ENCODE measurements around the gene ANTXR2.

Gene ANTXR2

GRCh38 chr4:80026100-80026499 is 46.9 kb downstream of the ANTXR2 start:
- no peaks in the 10 kb centered on the region for H3K4me1 ChIP-seq
- H3K27ac ChIP-seq, result no peak overlapping the region
- no peaks in the 10 kb centered on the region for H3K36me3 ChIP-seq (ENCODE audit: control insufficient read depth, insufficient read depth, low read length)
- no peak overlapping the region for H2AFZ ChIP-seq
- H3K9me3 ChIP-seq (ENCODE audit: control insufficient read depth, low read length), result no peaks in the 10 kb centered on the region
- H3K79me2 ChIP-seq, result no peaks in the 10 kb centered on the region
- H3K9ac ChIP-seq, result no peak overlapping the region
- H3K4me2 ChIP-seq (ENCODE audit: low read length), result no peak overlapping the region
- TF ChIP-seq CTCF (IDR thresholded peaks at IDR 0.05), result no peak
- no peaks in the 10 kb centered on the region for H3K27me3 ChIP-seq (ENCODE audit: control insufficient read depth, insufficient read depth, low read length)
- H3K4me3 ChIP-seq (ENCODE audit: low read depth, low read length), result no peak overlapping the region

GRCh38 chr4:80024335-80024734 is 48.7 kb downstream of the ANTXR2 start:
- Histone ChIP-seq H3K9me3 (ENCODE audit: control insufficient read depth, low read length) (no peaks in the 10 kb centered on the region), H2AFZ (no peak overlapping the region), H3K36me3 (ENCODE audit: control insufficient read depth, insufficient read depth, low read length) (no peaks in the 10 kb centered on the region), H3K27me3 (ENCODE audit: control insufficient read depth, insufficient read depth, low read length) (no peaks in the 10 kb centered on the region), H3K79me2 (no peaks in the 10 kb centered on the region), H3K4me3 (ENCODE audit: low read depth, low read length) (no peak overlapping the region), H3K4me1 (no peaks in the 10 kb centered on the region), H3K9ac (no peak overlapping the region), H3K27ac (no peak overlapping the region), H3K4me2 (ENCODE audit: low read length) (no peak overlapping the region)
- TF ChIP-seq CTCF (IDR thresholded peaks at IDR 0.05), result no peak

GRCh38 chr4:80022282-80022681 is 50.7 kb downstream of the ANTXR2 start:
- Histone ChIP-seq H2AFZ (no peak overlapping the region), H3K79me2 (no peaks in the 10 kb centered on the region), H3K4me2 (ENCODE audit: low read length) (no peak overlapping the region), H3K4me3 (ENCODE audit: low read depth, low read length) (no peak overlapping the region), H3K9ac (no peak overlapping the region), H3K4me1 (no peaks in the 10 kb centered on the region), H3K27me3 (ENCODE audit: control insufficient read depth, insufficient read depth, low read length) (no peaks in the 10 kb centered on the region), H3K9me3 (ENCODE audit: control insufficient read depth, low read length) (no peaks in the 10 kb centered on the region), H3K27ac (no peak overlapping the region), H3K36me3 (ENCODE audit: control insufficient read depth, insufficient read depth, low read length) (no peaks in the 10 kb centered on the region)
- no peak for TF ChIP-seq CTCF (IDR thresholded peaks at IDR 0.05)

GRCh38 chr4:80017125-80017854 is 55.7 kb downstream of the ANTXR2 start:
- no peak overlapping the region for H3K4me2 ChIP-seq (ENCODE audit: low read length)
- H3K9me3 ChIP-seq (ENCODE audit: control insufficient read depth, low read length), result no peaks in the 10 kb centered on the region
- no peaks in the 10 kb centered on the region for H3K36me3 ChIP-seq (ENCODE audit: control insufficient read depth, insufficient read depth, low read length)
- H3K9ac ChIP-seq, result no peak overlapping the region
- no peak overlapping the region for H3K27ac ChIP-seq
- no peaks in the 10 kb centered on the region for H3K4me1 ChIP-seq
- no peak overlapping the region for H3K4me3 ChIP-seq (ENCODE audit: low read depth, low read length)
- TF ChIP-seq CTCF (IDR thresholded peaks at IDR 0.05), result no peak
- no peaks in the 10 kb centered on the region for H3K27me3 ChIP-seq (ENCODE audit: control insufficient read depth, insufficient read depth, low read length)
- H2AFZ ChIP-seq, result no peak overlapping the region
- no peaks in the 10 kb centered on the region for H3K79me2 ChIP-seq

GRCh38 chr4:80016506-80016905 is 56.5 kb downstream of the ANTXR2 start:
- Histone ChIP-seq H3K79me2 (no peaks in the 10 kb centered on the region), H3K4me3 (ENCODE audit: low read depth, low read length) (no peak overlapping the region)
- no peak for TF ChIP-seq CTCF (IDR thresholded peaks at IDR 0.05)

More at GRCh38 chr4:80016506-80016905, 56.5 kb downstream of the ANTXR2 start:
- no peak overlapping the region for H3K9ac ChIP-seq
- no peak overlapping the region for H2AFZ ChIP-seq
- no peaks in the 10 kb centered on the region for H3K36me3 ChIP-seq (ENCODE audit: control insufficient read depth, insufficient read depth, low read length)
- no peaks in the 10 kb centered on the region for H3K4me1 ChIP-seq
- no peak overlapping the region for H3K27ac ChIP-seq
- H3K4me2 ChIP-seq (ENCODE audit: low read length), result no peak overlapping the region
- H3K27me3 ChIP-seq (ENCODE audit: control insufficient read depth, insufficient read depth, low read length), result no peaks in the 10 kb centered on the region
- no peaks in the 10 kb centered on the region for H3K9me3 ChIP-seq (ENCODE audit: control insufficient read depth, low read length)

Measured in parathyroid adenoma (tissue), 2 donors.